Aorta (tissue), 5 donors: Measurements from ENCODE around the gene TBC1D8. TPM values are rescaled to one million over a fixed set of nuclear protein-coding genes. Genes with fewer than 3 reads are reported as not detected.

Experiments
- ATAC-seq: fragments of 200-7000 bp; cut with Tn5 transposase; one replicate; pipeline ENCODE4 v1.9.1; 2022; ENCODE audit warnings: moderate library complexity; ENCODE audit not compliant: low FRiP score
- DNase-seq, 2 donors: peaks; one replicate each; pipeline ENCODE4 v3.0.0-alpha.2; 2020
- H3K27ac ChIP-seq, 2 donors: one replicate each; pipeline ENCODE4 v1.5.1; 2013; ENCODE audit warnings: low read length in 2 of 2, mild to moderate bottlenecking in 2 of 2, moderate library complexity in 2 of 2, control low read depth in 1 of 2, inconsistent platforms in 1 of 2, low read depth in 1 of 2
- H3K27me3 ChIP-seq, 2 donors: one replicate each; pipeline ENCODE4 v1.6.1; 2013; ENCODE audit warnings: control low read depth in 1 of 2, low read length in 1 of 2, mild to moderate bottlenecking in 1 of 2, moderate library complexity in 1 of 2; ENCODE audit not compliant: insufficient read depth in 2 of 2, control insufficient read depth in 1 of 2
- H3K36me3 ChIP-seq, 2 donors: one replicate each; pipeline ENCODE4 v1.6.1; 2013; ENCODE audit warnings: control low read depth in 1 of 2, low read length in 1 of 2, mild to moderate bottlenecking in 1 of 2; ENCODE audit not compliant: insufficient read depth in 2 of 2, control insufficient read depth in 1 of 2
- H3K4me1 ChIP-seq, 2 donors: one replicate each; pipeline ENCODE4 v1.6.1; 2013; ENCODE audit warnings: low read length in 2 of 2, control low read depth in 1 of 2, mild to moderate bottlenecking in 1 of 2, moderate library complexity in 1 of 2; ENCODE audit not compliant: insufficient read depth in 2 of 2, control insufficient read depth in 1 of 2
- H3K4me3 ChIP-seq, 2 donors: one replicate each; pipeline ENCODE4 v1.5.1; 2013; ENCODE audit warnings: low read length in 2 of 2, control low read depth in 1 of 2, mild to moderate bottlenecking in 1 of 2
- H3K9me3 ChIP-seq: one replicate; pipeline ENCODE4 v1.6.1; 2013; ENCODE audit warnings: mild to moderate bottlenecking, low read length; ENCODE audit not compliant: control insufficient read depth
- WGBS, 2 donors: extraction: QIAGEN DNeasy Blood & Tissue Kit; methylation state at CpG; one replicate each; pipeline ENCODE4 v1.1.7; 2013; 5-methylcytosine and 5-hydroxymethylcytosine counted together
- intact Hi-C, 2 donors: fragments of 100-400 bp; cut with DNase I; formaldehyde crosslinking; loops; one replicate each; pipeline versions ENCODE4 v1.14.2 to v1.15.0; 2022
- polyA plus RNA-seq, 2 donors: library from polyadenylated mRNA; stranded (reverse); fragments of 200-250 nt; gene quantifications; one replicate each; pipeline ENCODE4 v1.2.3, GENCODE V29; 2013
- total RNA-seq, 2 donors: library from RNA; stranded (reverse); fragmentation: NEBNext Ultra II Directional; extraction: Animal tissue kit (Norgen Biotek cat#: 25700); gene quantifications; one replicate each; pipeline ENCODE4 v1.2.1, GENCODE V29; 2021
- donor health status: healthy with polysubstance abuse.
- donor health status: Bipolar disorder and iron deficiency.
- donor health status: DM: no; HTN: no; CAD: no.
- donor health status: DM: no; HTN: no; CAD: no.
- donor health status: DM: yes; HTN: yes; CAD: no.

TBC1D8 gene
- total and polyA plus RNA-seq, 4 donors: 7.8 to 28.8 (median 23.4) TPM

DNA sequence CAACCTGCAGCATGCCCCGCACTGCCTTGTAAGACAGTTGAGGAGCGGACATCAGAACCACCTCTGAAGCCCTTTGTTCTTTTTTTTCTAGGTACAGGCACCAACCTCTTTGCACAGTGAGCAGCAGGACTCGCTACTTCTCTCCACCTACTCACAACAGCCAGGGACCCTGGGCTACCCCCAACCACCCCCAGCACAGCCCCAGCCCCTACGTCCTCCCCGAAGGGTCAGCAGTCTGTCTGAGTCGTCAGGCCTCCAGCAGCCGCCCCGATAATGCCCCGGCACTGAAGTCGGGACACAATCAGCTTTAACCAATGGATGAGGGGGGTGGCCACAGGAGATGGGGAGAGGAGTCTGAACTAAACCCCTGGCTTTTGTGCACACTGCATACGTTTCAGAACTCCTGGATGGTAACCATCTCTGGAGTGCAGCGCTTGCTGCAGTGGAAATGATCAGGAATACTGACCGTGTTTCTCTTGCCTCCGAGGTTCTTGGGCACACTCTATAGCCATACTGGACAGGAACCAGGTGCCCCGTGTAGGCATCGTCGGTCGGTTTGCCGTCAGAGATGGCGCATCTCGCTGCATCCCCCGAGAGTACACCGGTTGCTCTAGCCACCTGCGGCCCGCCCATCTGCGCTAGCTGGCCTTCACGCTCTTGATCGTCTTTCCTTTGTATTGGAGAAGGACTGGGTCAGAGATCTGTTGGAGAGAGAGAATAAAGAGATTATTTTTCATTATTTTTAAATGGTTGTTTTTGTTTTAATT lies 155.7 kb downstream of the TBC1D8 start:
- H3K36me3 ChIP-seq: peaks cover 0 to 2% of the 10 kb centered on the region in 2 donors
- intact Hi-C loops: no loop called here
- 90 to 93% methylated on average over 28 of the region's 28 CpGs for WGBS, 2 donors

DNA sequence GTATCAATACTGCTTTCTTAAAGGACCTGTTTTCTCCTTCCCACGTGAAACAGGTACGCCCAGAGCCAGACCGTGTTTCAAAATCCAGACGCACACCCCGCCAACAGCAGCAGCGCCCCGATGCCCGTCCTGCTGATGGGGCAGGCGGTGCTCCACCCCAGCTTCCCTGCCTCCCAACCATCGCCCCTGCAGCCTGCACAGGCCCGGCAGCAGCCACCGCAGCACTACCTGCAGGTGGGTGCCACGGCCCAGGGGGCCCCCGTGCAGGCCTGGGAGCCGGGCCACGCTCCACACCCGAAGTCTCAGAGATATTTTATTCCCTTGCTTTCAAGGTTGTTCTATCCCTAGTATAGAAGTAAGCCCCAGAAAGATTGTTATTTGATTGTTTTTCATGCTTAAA lies 157.9 kb downstream of the TBC1D8 start:
- Histone ChIP-seq H3K27me3 (no peaks in the 10 kb centered on the region), H3K9me3 (no peaks in the 10 kb centered on the region), H3K4me1 (no peaks in the 10 kb centered on the region), H3K36me3 (peaks cover 0 to 2% of the 10 kb centered on the region in 2 donors), H3K4me3 (no peak overlapping the region), H3K27ac (no peak overlapping the region)
- 89 to 94% methylated on average over 17 of the region's 17 CpGs for WGBS, 2 donors
- intact Hi-C loops: no loop called here
- ATAC-seq (no peak), DNase-seq (no peak)

More for the DNA sequence above, 155.7 kb downstream of the TBC1D8 start:
- no peak for ATAC-seq
- Histone ChIP-seq H3K27me3 (no peaks in the 10 kb centered on the region), H3K9me3 (no peaks in the 10 kb centered on the region), H3K27ac (no peak overlapping the region), H3K4me3 (no peak overlapping the region), H3K4me1 (no peaks in the 10 kb centered on the region)
- DNase-seq: no peak

DNA sequence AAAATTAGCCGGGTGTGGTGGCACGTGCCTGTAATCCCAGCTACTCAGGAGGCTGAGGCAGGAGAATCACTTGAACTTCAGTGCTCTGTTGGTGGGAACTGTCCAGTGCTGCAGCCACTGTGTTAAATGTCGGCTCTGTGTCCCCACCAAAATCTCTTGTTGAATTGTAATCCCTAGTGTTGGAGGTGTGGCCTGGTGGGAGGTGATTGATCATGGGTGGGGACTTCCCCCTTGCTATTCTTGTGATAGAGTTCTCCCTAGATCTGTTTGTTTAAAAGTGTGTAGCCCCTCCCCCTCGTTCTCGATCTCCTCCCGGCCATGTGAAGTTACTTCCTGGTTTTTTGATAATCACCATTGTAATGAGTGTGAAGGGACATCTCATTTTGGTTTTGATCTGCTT lies 158.9 kb downstream of the TBC1D8 start:
- ATAC-seq: no peak
- no peaks in the 10 kb centered on the region for H3K4me1 ChIP-seq
- no peak for DNase-seq
- H3K36me3 ChIP-seq: peaks cover 0 to 2% of the 10 kb centered on the region in 2 donors
- H3K4me3 ChIP-seq: no peak overlapping the region
- intact Hi-C loops: no loop called here
- 86 to 87% methylated on average over 6 of the region's 6 CpGs for WGBS, 2 donors
- H3K27me3 ChIP-seq: no peaks in the 10 kb centered on the region
- no peaks in the 10 kb centered on the region for H3K9me3 ChIP-seq
- no peak overlapping the region for H3K27ac ChIP-seq

- intact Hi-C loops: no loop called here
- H3K4me3 ChIP-seq: no peak overlapping the region
- no peak for ATAC-seq
- WGBS, 2 donors: 86 to 87% methylated on average over 5 of the region's 5 CpGs
- no peaks in the 10 kb centered on the region for H3K27me3 ChIP-seq
- DNase-seq: no peak
- peaks cover 0 to 2% of the 10 kb centered on the region in 2 donors for H3K36me3 ChIP-seq
- H3K9me3 ChIP-seq: no peaks in the 10 kb centered on the region
- H3K27ac ChIP-seq: no peak overlapping the region
- H3K4me1 ChIP-seq: no peaks in the 10 kb centered on the region
These were observed 159.8 kb downstream of the TBC1D8 start for GRCh38 chr2:100991404-100991773.

GRCh38 chr2:100990650-100991403 lies 160.4 kb downstream of the TBC1D8 start:
- H3K36me3 ChIP-seq: peaks cover 0 to 2% of the 10 kb centered on the region in 2 donors
- intact Hi-C loops: no loop called here
- 77 to 78% methylated on average over 24 of the region's 24 CpGs for WGBS, 2 donors

GRCh38 chr2:100990166-100990565 lies 161.0 kb downstream of the TBC1D8 start:
- no peaks in the 10 kb centered on the region for H3K27me3 ChIP-seq
- intact Hi-C loops: no loop called here
- ATAC-seq (no peak), DNase-seq (no peak)
- 92% methylated on average over 9 of the region's 9 CpGs for WGBS, 2 donors
- no peaks in the 10 kb centered on the region for H3K4me1 ChIP-seq
- H3K4me3 ChIP-seq: no peak overlapping the region
- no peaks in the 10 kb centered on the region for H3K9me3 ChIP-seq
- H3K36me3 ChIP-seq: peaks cover 0 to 2% of the 10 kb centered on the region in 2 donors
- no peak overlapping the region for H3K27ac ChIP-seq

More at GRCh38 chr2:100990650-100991403, 160.4 kb downstream of the TBC1D8 start:
- Histone ChIP-seq H3K4me1 (no peaks in the 10 kb centered on the region), H3K9me3 (no peaks in the 10 kb centered on the region), H3K27me3 (no peaks in the 10 kb centered on the region), H3K4me3 (no peak overlapping the region), H3K27ac (no peak overlapping the region)
- DNase-seq (no peak), ATAC-seq (no peak)

DNA sequence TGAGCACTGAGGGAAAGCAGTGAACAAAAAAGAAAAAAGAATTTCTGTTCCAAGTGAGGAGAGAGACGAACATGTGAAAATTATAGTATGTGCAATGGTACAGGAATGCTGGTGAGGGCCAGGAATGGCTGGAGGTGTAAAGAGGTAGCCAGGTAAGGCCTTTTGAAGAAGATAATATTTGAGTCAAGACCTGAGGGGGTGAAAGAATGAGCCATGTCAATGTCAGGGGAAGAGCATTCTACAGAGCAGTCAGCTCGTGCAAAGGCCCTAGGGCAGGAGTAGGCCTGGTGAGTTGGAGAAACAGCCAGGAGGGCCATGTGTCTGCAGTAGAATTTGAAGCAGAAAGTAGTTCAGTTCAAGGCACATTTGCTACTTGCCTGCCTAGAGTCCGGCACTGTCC lies 161.5 kb downstream of the TBC1D8 start:
- intact Hi-C loops: loop anchor here in 1 of 2 donors (5.0 kb wide), 1 partner anchor 382 kb away; no protein-coding TSS in a partner anchor
- 88 to 89% methylated on average over 3 of the region's 3 CpGs for WGBS, 2 donors
- H3K4me1 ChIP-seq: no peaks in the 10 kb centered on the region
- ATAC-seq (no peak), DNase-seq (no peak)
- no peak overlapping the region for H3K4me3 ChIP-seq
- H3K27ac ChIP-seq: no peak overlapping the region
- no peaks in the 10 kb centered on the region for H3K9me3 ChIP-seq
- peaks cover 0 to 2% of the 10 kb centered on the region in 2 donors for H3K36me3 ChIP-seq
- H3K27me3 ChIP-seq: no peaks in the 10 kb centered on the region

- 75 to 77% methylated on average over 8 of the region's 8 CpGs for WGBS, 2 donors
- Histone ChIP-seq H3K36me3 (peaks cover 0 to 2% of the 10 kb centered on the region in 2 donors), H3K4me1 (no peaks in the 10 kb centered on the region), H3K27me3 (no peaks in the 10 kb centered on the region), H3K9me3 (no peaks in the 10 kb centered on the region), H3K27ac (no peak overlapping the region), H3K4me3 (no peak overlapping the region)
- DNase-seq: no peak
- intact Hi-C loops: loop anchor here in 1 of 2 donors (5.0 kb wide), 1 partner anchor 382 kb away; no protein-coding TSS in a partner anchor
- no peak for ATAC-seq
These were observed 162.4 kb downstream of the TBC1D8 start for GRCh38 chr2:100988630-100989417.
